ENCODE measurements around the gene MKLN1.
"Not testable (repeated sequence)": the region's sequence is repeated elsewhere in the genome, so short reads cannot be mapped to it uniquely, and the experiment has no call there.

The MKLN1 gene

GRCh38 chr7:131327626-131328376 is at the start of gene MKLN1:
TSS of gene MKLN1 (plus strand) at chr7:131327876. CDS start at chr7:131327900, 24 bp downstream.
- FAIRE-seq, result peak; percentile 29

GRCh38 chr7:131279044-131279443 is 48.6 kb upstream of the MKLN1 start:
- FAIRE-seq, result no peak

GRCh38 chr7:131281266-131282048 is 46.2 kb upstream of the MKLN1 start:
- no peak for FAIRE-seq

GRCh38 chr7:131284702-131285419 is 42.8 kb upstream of the MKLN1 start:
- FAIRE-seq, result no peak

- FAIRE-seq, result no peak
These were observed 42.1 kb upstream of the MKLN1 start for GRCh38 chr7:131285556-131285955.

- FAIRE-seq, result no peak
These were observed 39.2 kb upstream of the MKLN1 start for GRCh38 chr7:131288450-131288849.

GRCh38 chr7:131289051-131289450 is 38.6 kb upstream of the MKLN1 start:
- FAIRE-seq, result no peak

- FAIRE-seq, result no peak
These were observed 35.4 kb upstream of the MKLN1 start for GRCh38 chr7:131292141-131292905.

GRCh38 chr7:131293018-131293417 is 34.7 kb upstream of the MKLN1 start:
- no peak for FAIRE-seq

- FAIRE-seq, result no peak
These were observed 33.1 kb upstream of the MKLN1 start for GRCh38 chr7:131294553-131294952.

GRCh38 chr7:131298608-131298992 is 29.1 kb upstream of the MKLN1 start:
- FAIRE-seq, result no peak

GRCh38 chr7:131299074-131299473 is 28.6 kb upstream of the MKLN1 start:
- no peak for FAIRE-seq

GRCh38 chr7:131300078-131300477 is 27.6 kb upstream of the MKLN1 start:
- no peak for FAIRE-seq

GRCh38 chr7:131300572-131301466 is 26.9 kb upstream of the MKLN1 start:
- no peak for FAIRE-seq

GRCh38 chr7:131302446-131302845 is 25.2 kb upstream of the MKLN1 start:
- no peak for FAIRE-seq

GRCh38 chr7:131302876-131303707 is 24.6 kb upstream of the MKLN1 start:
- no peak for FAIRE-seq

- no peak for FAIRE-seq
These were observed 22.5 kb upstream of the MKLN1 start for GRCh38 chr7:131305152-131305551.

GRCh38 chr7:131306041-131306440 is 21.6 kb upstream of the MKLN1 start:
- FAIRE-seq, result not testable (repeated sequence)

GRCh38 chr7:131306777-131307176 is 20.9 kb upstream of the MKLN1 start:
- FAIRE-seq, result no peak

GRCh38 chr7:131307627-131308026 is 20.0 kb upstream of the MKLN1 start:
- no peak for FAIRE-seq

- peak; percentile 29 for FAIRE-seq
These were observed 14.8 kb upstream of the MKLN1 start for GRCh38 chr7:131312838-131313237.
